HEK293 (cell line): ENCODE data around the gene CWC25.

ENCODE experiments used
- CTCF ChIA-PET: fragments of 350-600 bp; formaldehyde crosslinking; extraction: SDS; loops from one replicate; lab custom pipeline; 2021; ENCODE audit warnings: antibody characterized with exemption; lab: Yijun Ruan, JAX
- POLR2A ChIA-PET: fragments of 300-600 bp; formaldehyde crosslinking; extraction: SDS; loops from one replicate; lab custom pipeline; 2020; ENCODE audit warnings: antibody characterized with exemption, inconsistent platforms; lab: Yijun Ruan, JAX
- H3K27ac ChIP-seq: fragments of 200-500 bp; sonication (Bioruptor generic); 2 replicates; pipeline ENCODE4 v1.5.1; 2014; ENCODE audit warnings: low read depth, low read length, control low read depth, inconsistent platforms; ENCODE audit errors: extremely low read depth
- H3K36me3 ChIP-seq, 2 experiments: fragments of 200-500 bp in 1 of 2; sonication (Bioruptor generic) in 1 of 2; 1 replicate in 1 of 2; 2 replicates in 1 of 2; pipeline ENCODE4 v1.5.1; 2014 to 2017; ENCODE audit warnings: inconsistent platforms in 2 of 2, low read length in 2 of 2; ENCODE audit not compliant: control insufficient read depth in 2 of 2, insufficient read depth in 1 of 2
- H3K4me1 ChIP-seq: fragments of 200-500 bp; sonication (Bioruptor generic); 2 replicates; pipeline ENCODE4 v1.5.1; 2014; ENCODE audit warnings: mild to moderate bottlenecking, low read length, inconsistent platforms; ENCODE audit not compliant: control insufficient read depth, insufficient read depth
- H3K4me3 ChIP-seq: 2 replicates; pipeline ENCODE4 v1.5.1; 2011; ENCODE audit warnings: low read depth, mild to moderate bottlenecking, control low read depth, low read length, moderate library complexity
- H3K9me3 ChIP-seq: fragments of 200-500 bp; sonication (Bioruptor generic); 2 replicates; pipeline ENCODE4 v1.5.1; 2014; ENCODE audit warnings: low read depth, low read length, inconsistent platforms; ENCODE audit not compliant: control insufficient read depth, insufficient read depth
- GLIS1 ChIP-seq: fragments of 450-650 bp; formaldehyde crosslinking; IDR thresholded peaks from 2 replicates; pipeline ENCODE4 v1.5.1; 2016; ENCODE audit warnings: missing biosample characterization, missing genetic modification characterization
- HIC1 ChIP-seq: fragments of 450-650 bp; formaldehyde crosslinking; IDR thresholded peaks from 2 replicates; pipeline ENCODE4 v1.5.1; 2016; ENCODE audit warnings: missing biosample characterization, missing genetic modification characterization
- PRDM1 ChIP-seq: fragments of 450-650 bp; formaldehyde crosslinking; IDR thresholded peaks from 2 replicates; pipeline ENCODE4; 2016; ENCODE audit warnings: missing biosample characterization, missing genetic modification characterization
- SP2 ChIP-seq: fragments of 450-650 bp; formaldehyde crosslinking; IDR thresholded peaks from 2 replicates; pipeline ENCODE4 v1.5.1; 2016; ENCODE audit warnings: missing biosample characterization, missing genetic modification characterization
- WT1 ChIP-seq: fragments of 450-650 bp; formaldehyde crosslinking; IDR thresholded peaks from 2 replicates; pipeline ENCODE4 v1.5.1; 2016; ENCODE audit warnings: missing biosample characterization, missing genetic modification characterization
- ZBTB21 ChIP-seq: fragments of 450-650 bp; formaldehyde crosslinking; IDR thresholded peaks from 2 replicates; pipeline ENCODE4 v1.5.1; 2017; ENCODE audit warnings: missing biosample characterization, missing genetic modification characterization
- ZEB2 ChIP-seq: fragments of 450-650 bp; formaldehyde crosslinking; IDR thresholded peaks from 2 replicates; pipeline ENCODE4 v1.5.1; 2016; ENCODE audit warnings: missing biosample characterization, missing genetic modification characterization
- ZNF211 ChIP-seq: fragments of 450-650 bp; formaldehyde crosslinking; IDR thresholded peaks from 2 replicates; pipeline ENCODE4 v1.5.1; 2016; ENCODE audit warnings: low read depth, missing biosample characterization, missing genetic modification characterization
- ZNF366 ChIP-seq: fragments of 450-650 bp; formaldehyde crosslinking; conservative IDR thresholded peaks from 2 replicates; pipeline ENCODE4 v1.5.1; 2016; ENCODE audit warnings: missing biosample characterization, missing genetic modification characterization
- ZNF449 ChIP-seq: fragments of 450-650 bp; formaldehyde crosslinking; IDR thresholded peaks from 2 replicates; pipeline ENCODE4 v1.5.1; 2017; ENCODE audit warnings: missing biosample characterization, mild to moderate bottlenecking, missing genetic modification characterization, moderate library complexity
- ZNF629 ChIP-seq: fragments of 450-650 bp; formaldehyde crosslinking; IDR thresholded peaks from 2 replicates; pipeline ENCODE4 v1.5.1; 2017; ENCODE audit warnings: missing biosample characterization, missing genetic modification characterization
- ZNF830 ChIP-seq: fragments of 450-650 bp; IDR thresholded peaks from 2 replicates; pipeline ENCODE4 v1.5.0; 2018; ENCODE audit warnings: missing biosample characterization, missing genetic modification characterization, low read depth, mild to moderate bottlenecking, moderate library complexity
- ZXDB ChIP-seq: fragments of 450-650 bp; formaldehyde crosslinking; IDR thresholded peaks from 2 replicates; pipeline ENCODE4 v1.5.1; 2016; ENCODE audit warnings: missing biosample characterization, missing genetic modification characterization
- TF ChIP-seq, protein P1 (sequence below): fragments of 450-650 bp; formaldehyde crosslinking; IDR thresholded peaks from 2 replicates; pipeline ENCODE4 v1.5.1; 2017; ENCODE audit warnings: missing biosample characterization, missing genetic modification characterization
- TF ChIP-seq, protein P2 (sequence below): fragments of 450-650 bp; formaldehyde crosslinking; IDR thresholded peaks from 2 replicates; pipeline ENCODE4 v1.5.1; 2016; ENCODE audit warnings: missing biosample characterization, missing genetic modification characterization

Gene CWC25

DNA sequence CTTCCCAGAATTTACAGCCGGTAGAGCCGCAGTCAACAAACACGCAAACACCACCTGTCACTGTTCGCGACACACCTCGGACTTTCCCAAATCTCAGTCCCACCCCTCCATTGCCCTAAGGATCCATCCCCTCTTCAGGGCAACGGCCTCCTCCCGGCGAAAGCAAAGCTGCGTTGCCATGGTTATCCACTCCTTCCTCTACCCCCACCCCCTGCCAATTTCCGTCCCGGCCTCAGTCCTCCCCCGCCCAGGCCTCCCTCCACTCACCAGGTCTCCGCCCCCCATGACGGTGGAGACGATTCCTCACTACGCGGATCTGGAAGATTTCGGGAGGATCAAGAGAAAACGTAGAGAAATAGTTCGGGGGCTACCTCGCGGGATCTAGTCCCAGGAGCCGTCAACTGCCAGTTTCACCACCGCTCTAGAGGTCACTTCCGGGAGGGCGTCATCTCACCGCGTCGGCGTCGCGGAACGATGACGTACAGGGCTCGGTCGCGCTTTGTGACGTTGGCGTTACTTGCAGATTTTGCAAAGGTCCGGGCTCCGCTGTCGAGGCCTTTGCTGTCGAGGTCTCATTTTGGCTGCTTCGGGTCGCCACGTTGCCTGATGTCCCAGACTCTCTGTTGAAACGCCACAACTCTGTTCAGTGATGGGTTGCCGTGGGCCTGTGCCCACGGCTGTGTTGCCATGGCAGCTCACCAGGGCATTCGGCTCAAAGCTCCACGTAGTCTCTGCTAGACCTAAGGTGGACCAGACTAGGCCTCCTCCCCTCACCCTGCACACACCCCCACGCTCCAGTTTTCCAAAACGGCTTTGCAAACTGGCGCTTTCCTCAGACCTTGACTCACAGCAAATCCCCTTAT, at the start of gene CWC25 (continued):
- TF ChIP-seq ZNF830 (tag by site-specific recombination) (no peak), ZXDB (tag by site-specific recombination) (peak; percentile 90), ZNF211 (no peak), ZNF366 (tag by site-specific recombination) (peak; percentile 54; the same call in 1 of the 2 replicates), ZBTB21 (peak; percentile 97), ZEB2 (tag by site-specific recombination) (peak; percentile 50; the same call in 1 of the 2 replicates), ZNF629 (tag by site-specific recombination) (peak; percentile 99), SP2 (peak; percentile 88), PRDM1 (tag by site-specific recombination) (no peak)
- TF ChIP-seq, protein P1, sequence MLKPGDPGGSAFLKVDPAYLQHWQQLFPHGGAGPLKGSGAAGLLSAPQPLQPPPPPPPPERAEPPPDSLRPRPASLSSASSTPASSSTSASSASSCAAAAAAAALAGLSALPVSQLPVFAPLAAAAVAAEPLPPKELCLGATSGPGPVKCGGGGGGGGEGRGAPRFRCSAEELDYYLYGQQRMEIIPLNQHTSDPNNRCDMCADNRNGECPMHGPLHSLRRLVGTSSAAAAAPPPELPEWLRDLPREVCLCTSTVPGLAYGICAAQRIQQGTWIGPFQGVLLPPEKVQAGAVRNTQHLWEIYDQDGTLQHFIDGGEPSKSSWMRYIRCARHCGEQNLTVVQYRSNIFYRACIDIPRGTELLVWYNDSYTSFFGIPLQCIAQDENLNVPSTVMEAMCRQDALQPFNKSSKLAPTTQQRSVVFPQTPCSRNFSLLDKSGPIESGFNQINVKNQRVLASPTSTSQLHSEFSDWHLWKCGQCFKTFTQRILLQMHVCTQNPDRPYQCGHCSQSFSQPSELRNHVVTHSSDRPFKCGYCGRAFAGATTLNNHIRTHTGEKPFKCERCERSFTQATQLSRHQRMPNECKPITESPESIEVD = no peak
- TF ChIP-seq, protein P2, sequence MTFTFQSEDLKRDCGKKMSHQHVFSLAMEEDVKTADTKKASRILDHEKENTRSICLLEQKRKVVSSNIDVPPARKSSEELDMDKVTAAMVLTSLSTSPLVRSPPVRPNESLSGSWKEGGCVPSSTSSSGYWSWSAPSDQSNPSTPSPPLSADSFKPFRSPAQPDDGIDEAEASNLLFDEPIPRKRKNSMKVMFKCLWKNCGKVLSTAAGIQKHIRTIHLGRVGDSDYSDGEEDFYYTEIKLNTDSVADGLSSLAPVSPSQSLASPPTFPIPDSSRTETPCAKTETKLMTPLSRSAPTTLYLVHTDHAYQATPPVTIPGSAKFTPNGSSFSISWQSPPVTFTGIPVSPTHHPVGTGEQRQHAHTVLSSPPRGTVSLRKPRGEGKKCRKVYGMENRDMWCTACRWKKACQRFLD (tag by site-specific recombination) = no peak

- CTCF ChIA-PET = interaction anchor here (0.7 to 5.8 kb wide), 6 partner anchors 10 to 290 kb away, joined by 3 to 24 read pairs (median 3); no protein-coding TSS in a partner anchor
- H3K36me3 ChIP-seq = peaks cover 0 to 15% of the 10 kb centered on the region in 2 experiments; a peak in 2 of 3 replicates
- H3K4me1 ChIP-seq = peaks cover 16% of the 10 kb centered on the region
- no peak overlapping the region for H3K4me3 ChIP-seq
- H3K27ac ChIP-seq = no peak overlapping the region
- H3K9me3 ChIP-seq = no peaks in the 10 kb centered on the region
- POLR2A ChIA-PET = interaction anchor here (0.6 kb wide), 1 partner anchor 26 kb away, joined by 6 read pairs; no protein-coding TSS in a partner anchor
- TF ChIP-seq WT1 (tag by site-specific recombination) = no peak
- TF ChIP-seq HIC1 = peak; percentile 36; the same call in 1 of the 2 replicates
- TF ChIP-seq ZNF449 (tag by site-specific recombination) = peak; percentile 75
- peak; percentile 83 for TF ChIP-seq GLIS1 (tag by site-specific recombination)
Observed at GRCh38 chr17:38873640-38874380, 48.7 kb upstream of the CWC25 start.
